ENCODE measurements around the gene UCK1. TPM values are rescaled to one million over a fixed set of nuclear protein-coding genes. Genes with fewer than 3 reads are reported as not detected.
A peak's percentile ranks its signal among the peaks of the same experiment; 100 is the strongest.

UCK1 gene
- total and polyA plus RNA-seq, 2 of the 13 experiments (the other 11 are each of a cell fraction or from before 2014, with no cell fraction given), result 11.0 to 24.1 TPM

DNA sequence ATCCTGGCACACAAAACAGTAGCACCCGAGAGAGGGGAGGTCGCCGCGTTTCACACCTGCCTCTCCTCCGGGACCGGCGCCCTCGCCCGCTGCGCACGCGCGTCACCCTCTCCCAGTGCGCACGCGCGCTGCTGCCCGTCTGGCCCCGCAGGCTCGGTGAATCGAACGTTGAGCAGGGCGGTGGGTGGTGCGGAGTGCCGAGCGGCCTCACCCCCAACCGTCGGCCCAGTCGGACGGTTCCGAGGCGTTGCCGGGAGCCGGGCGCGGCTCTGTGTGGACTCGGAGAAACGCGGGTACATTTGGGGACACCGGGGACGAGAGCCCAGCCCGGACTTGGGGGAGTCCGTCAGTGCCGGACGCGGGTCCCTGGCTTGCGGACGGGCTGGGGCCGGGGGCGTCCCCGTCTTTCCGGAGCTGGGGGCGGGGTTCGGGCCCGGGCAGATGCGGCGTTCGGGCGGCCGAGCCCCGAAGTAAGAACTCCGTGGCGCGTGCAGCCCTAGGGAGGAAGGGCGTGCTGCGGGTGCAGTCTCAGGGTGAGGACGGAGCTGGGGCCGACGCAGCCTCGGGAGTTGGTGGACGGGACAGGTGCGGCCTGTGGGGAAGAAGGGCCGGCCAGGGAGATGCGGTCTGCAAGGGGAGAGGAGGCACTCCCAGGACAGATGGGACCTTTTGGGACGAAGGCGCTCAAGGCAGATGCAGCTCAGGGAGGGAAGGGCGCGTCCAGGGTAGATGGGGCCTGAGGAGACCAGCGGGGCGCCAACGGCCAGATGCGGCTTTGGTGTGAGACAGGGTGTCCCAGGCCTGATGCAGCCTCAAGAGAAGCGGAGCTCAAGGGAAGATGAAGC is 28.1 kb downstream of the UCK1 start, which contains the start of gene POMT1 (continued):
- TF ChIP-seq, protein P1, sequence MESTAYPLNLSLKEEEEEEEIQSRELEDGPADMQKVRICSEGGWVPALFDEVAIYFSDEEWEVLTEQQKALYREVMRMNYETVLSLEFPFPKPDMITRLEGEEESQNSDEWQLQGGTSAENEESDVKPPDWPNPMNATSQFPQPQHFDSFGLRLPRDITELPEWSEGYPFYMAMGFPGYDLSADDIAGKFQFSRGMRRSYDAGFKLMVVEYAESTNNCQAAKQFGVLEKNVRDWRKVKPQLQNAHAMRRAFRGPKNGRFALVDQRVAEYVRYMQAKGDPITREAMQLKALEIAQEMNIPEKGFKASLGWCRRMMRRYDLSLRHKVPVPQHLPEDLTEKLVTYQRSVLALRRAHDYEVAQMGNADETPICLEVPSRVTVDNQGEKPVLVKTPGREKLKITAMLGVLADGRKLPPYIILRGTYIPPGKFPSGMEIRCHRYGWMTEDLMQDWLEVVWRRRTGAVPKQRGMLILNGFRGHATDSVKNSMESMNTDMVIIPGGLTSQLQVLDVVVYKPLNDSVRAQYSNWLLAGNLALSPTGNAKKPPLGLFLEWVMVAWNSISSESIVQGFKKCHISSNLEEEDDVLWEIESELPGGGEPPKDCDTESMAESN (CRISPR knock-in tag; conservative IDR thresholded peaks at IDR 0.05), result peak; percentile 69; the same call in 1 of the 2 replicates
- TF ChIP-seq, protein P2, sequence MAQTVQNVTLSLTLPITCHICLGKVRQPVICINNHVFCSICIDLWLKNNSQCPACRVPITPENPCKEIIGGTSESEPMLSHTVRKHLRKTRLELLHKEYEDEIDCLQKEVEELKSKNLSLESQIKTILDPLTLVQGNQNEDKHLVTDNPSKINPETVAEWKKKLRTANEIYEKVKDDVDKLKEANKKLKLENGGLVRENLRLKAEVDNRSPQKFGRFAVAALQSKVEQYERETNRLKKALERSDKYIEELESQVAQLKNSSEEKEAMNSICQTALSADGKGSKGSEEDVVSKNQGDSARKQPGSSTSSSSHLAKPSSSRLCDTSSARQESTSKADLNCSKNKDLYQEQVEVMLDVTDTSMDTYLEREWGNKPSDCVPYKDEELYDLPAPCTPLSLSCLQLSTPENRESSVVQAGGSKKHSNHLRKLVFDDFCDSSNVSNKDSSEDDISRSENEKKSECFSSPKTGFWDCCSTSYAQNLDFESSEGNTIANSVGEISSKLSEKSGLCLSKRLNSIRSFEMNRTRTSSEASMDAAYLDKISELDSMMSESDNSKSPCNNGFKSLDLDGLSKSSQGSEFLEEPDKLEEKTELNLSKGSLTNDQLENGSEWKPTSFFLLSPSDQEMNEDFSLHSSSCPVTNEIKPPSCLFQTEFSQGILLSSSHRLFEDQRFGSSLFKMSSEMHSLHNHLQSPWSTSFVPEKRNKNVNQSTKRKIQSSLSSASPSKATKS (CRISPR knock-in tag; IDR thresholded peaks at IDR 0.05), result no peak
- TF ChIP-seq ZFP1 (CRISPR knock-in tag; IDR thresholded peaks at IDR 0.05), result no peak
- TF ChIP-seq KAT8 (CRISPR knock-in tag; IDR thresholded peaks at IDR 0.05), result peak; percentile 83
- 0 out of 2 replicates have a peak, but pooled peaks have one; percentile 5 for TF ChIP-seq BHLHE40 (IDR thresholded peaks at IDR 0.05; ENCODE audit: low read length)
- TF ChIP-seq NONO (IDR thresholded peaks at IDR 0.05), result no peak
- TF ChIP-seq NONO (CRISPR knock-in tag; conservative IDR thresholded peaks at IDR 0.05), result peak; percentile 89
- peak; percentile 94 for TF ChIP-seq ZNF501 (CRISPR knock-in tag; IDR thresholded peaks at IDR 0.05)
- TF ChIP-seq, protein P3, sequence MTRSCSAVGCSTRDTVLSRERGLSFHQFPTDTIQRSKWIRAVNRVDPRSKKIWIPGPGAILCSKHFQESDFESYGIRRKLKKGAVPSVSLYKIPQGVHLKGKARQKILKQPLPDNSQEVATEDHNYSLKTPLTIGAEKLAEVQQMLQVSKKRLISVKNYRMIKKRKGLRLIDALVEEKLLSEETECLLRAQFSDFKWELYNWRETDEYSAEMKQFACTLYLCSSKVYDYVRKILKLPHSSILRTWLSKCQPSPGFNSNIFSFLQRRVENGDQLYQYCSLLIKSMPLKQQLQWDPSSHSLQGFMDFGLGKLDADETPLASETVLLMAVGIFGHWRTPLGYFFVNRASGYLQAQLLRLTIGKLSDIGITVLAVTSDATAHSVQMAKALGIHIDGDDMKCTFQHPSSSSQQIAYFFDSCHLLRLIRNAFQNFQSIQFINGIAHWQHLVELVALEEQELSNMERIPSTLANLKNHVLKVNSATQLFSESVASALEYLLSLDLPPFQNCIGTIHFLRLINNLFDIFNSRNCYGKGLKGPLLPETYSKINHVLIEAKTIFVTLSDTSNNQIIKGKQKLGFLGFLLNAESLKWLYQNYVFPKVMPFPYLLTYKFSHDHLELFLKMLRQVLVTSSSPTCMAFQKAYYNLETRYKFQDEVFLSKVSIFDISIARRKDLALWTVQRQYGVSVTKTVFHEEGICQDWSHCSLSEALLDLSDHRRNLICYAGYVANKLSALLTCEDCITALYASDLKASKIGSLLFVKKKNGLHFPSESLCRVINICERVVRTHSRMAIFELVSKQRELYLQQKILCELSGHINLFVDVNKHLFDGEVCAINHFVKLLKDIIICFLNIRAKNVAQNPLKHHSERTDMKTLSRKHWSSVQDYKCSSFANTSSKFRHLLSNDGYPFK (CRISPR knock-in tag; IDR thresholded peaks at IDR 0.05; ENCODE audit: borderline replicate concordance), result peak; percentile 80
- no peak for TF ChIP-seq ZNF296 (CRISPR knock-in tag; conservative IDR thresholded peaks at IDR 0.05)
- TF ChIP-seq SALL1 (CRISPR knock-in tag; IDR thresholded peaks at IDR 0.05), result peak; percentile 78
- TF ChIP-seq SAFB2 (CRISPR knock-in tag; IDR thresholded peaks at IDR 0.05; ENCODE audit: borderline replicate concordance, low read depth), result peak; percentile 25; the same call in 1 of the 2 replicates
- TF ChIP-seq POLR2G (IDR thresholded peaks at IDR 0.05; ENCODE audit: low read depth, low read length), result peak; percentile 83
- TF ChIP-seq ZNF782 (CRISPR knock-in tag; IDR thresholded peaks at IDR 0.05; ENCODE audit: borderline replicate concordance), result peak; percentile 47
- 0 out of 2 replicates have a peak, but pooled peaks have one; percentile 42 for TF ChIP-seq BRF2 (CRISPR knock-in tag; IDR thresholded peaks at IDR 0.05)
- peak; percentile 92; the same call in 1 of the 2 replicates for TF ChIP-seq ZNF260 (CRISPR knock-in tag; IDR thresholded peaks at IDR 0.05; ENCODE audit: borderline replicate concordance, low read depth)
- peak; percentile 57; the same call in 1 of the 2 replicates for TF ChIP-seq ZFP82 (CRISPR knock-in tag; IDR thresholded peaks at IDR 0.05; ENCODE audit: borderline replicate concordance)
- TF ChIP-seq RNF2 (conservative IDR thresholded peaks at IDR 0.05; ENCODE audit: low read depth), result no peak; the same call in 1 of the 2 replicates
- peak; percentile 92 for TF ChIP-seq ZNF546 (CRISPR knock-in tag; conservative IDR thresholded peaks at IDR 0.05)
- TF ChIP-seq SNAI1 (CRISPR knock-in tag; IDR thresholded peaks at IDR 0.05; ENCODE audit: borderline replicate concordance), result 0 out of 2 replicates have a peak, but pooled peaks have one; percentile 75
- no peak for TF ChIP-seq PHB2 (IDR thresholded peaks at IDR 0.05; ENCODE audit: partially characterized antibody)

Data from HepG2 (cell line).